Kidney (tissue), 14 donors: ENCODE results near the gene RHOT2. TPM values are rescaled to one million over a fixed set of nuclear protein-coding genes. Genes with fewer than 3 reads are reported as not detected.

Experiments used
- DNase-seq, 5 donors: peaks; one replicate each; pipeline ENCODE4 v3.0.0-alpha.2; 2013 to 2020
- FAIRE-seq: peaks from 2 replicates; lab custom pipeline; 2012; peaks lifted over from hg19 to GRCh38; lab: Jason Lieb, UNC
- H3K27ac ChIP-seq, 2 donors: one replicate each; pipeline ENCODE4 v1.7.0; 2013; ENCODE audit warnings: low read depth in 2 of 2, low read length in 2 of 2, inconsistent platforms in 1 of 2
- H3K27me3 ChIP-seq: one replicate; pipeline ENCODE4 v1.7.1; 2013; ENCODE audit warnings: low read length, inconsistent platforms; ENCODE audit not compliant: control insufficient read depth, insufficient read depth
- H3K36me3 ChIP-seq, 3 donors: one replicate each; pipeline versions ENCODE4 v1.7.0 to v1.7.1; 2013; ENCODE audit warnings: low read length in 3 of 3, control low read depth in 1 of 3, inconsistent platforms in 1 of 3; ENCODE audit not compliant: insufficient read depth in 3 of 3, control insufficient read depth in 2 of 3
- H3K4me1 ChIP-seq, 3 donors: one replicate each; pipeline versions ENCODE4 v1.7.0 to v1.7.1; 2013; ENCODE audit warnings: low read length in 3 of 3, inconsistent platforms in 1 of 3, low read depth in 1 of 3; ENCODE audit not compliant: control insufficient read depth in 2 of 3, insufficient read depth in 2 of 3
- H3K4me3 ChIP-seq, 3 donors: one replicate each; pipeline versions ENCODE4 v1.7.0 to v1.8.1; 2013; ENCODE audit warnings: low read length in 3 of 3, control low read depth in 1 of 3, inconsistent platforms in 1 of 3
- H3K9ac ChIP-seq, 3 donors: one replicate each; pipeline versions ENCODE4 v1.7.0 to v1.7.1; 2013; ENCODE audit warnings: low read length in 3 of 3, control low read depth in 1 of 3, inconsistent platforms in 1 of 3
- H3K9me3 ChIP-seq, 3 donors: one replicate each; pipeline versions ENCODE4 v1.7.0 to v1.7.1; 2013; ENCODE audit warnings: low read length in 3 of 3, control low read depth in 1 of 3, inconsistent platforms in 1 of 3; ENCODE audit not compliant: control insufficient read depth in 2 of 3, insufficient read depth in 1 of 3
- CTCF ChIP-seq: IDR thresholded peaks from 3 replicates; pipeline ENCODE4 v1.5.1; 2012; ENCODE audit warnings: mild to moderate bottlenecking, moderate library complexity, borderline replicate concordance; ENCODE audit not compliant: insufficient read depth; ENCODE audit errors: extremely low read depth
- intact Hi-C: fragments of 100-400 bp; cut with DNase I; formaldehyde crosslinking; loops from one replicate; pipeline ENCODE4 v1.11.1; 2022
- polyA plus RNA-seq: library from polyadenylated mRNA; stranded (reverse); fragments of 350-450 nt; fragmentation: Illumina TruSeq; extraction: RNeasy Lipid Tissue Mini Kit (QIAGEN cat#74804); gene quantifications from one replicate; pipeline ENCODE4 v1.2.3, GENCODE V29; 2014; ENCODE audit warnings: low read depth, low replicate concordance; ENCODE audit not compliant: insufficient read depth
- total RNA-seq: library from RNA; stranded (reverse); fragmentation: NEBNext Ultra II Directional; extraction: Animal tissue kit (Norgen Biotek cat#: 25700); gene quantifications from one replicate; pipeline ENCODE4 v1.2.1, GENCODE V29; 2021
- donor health status: control.
- donor health status: control.
- donor health status: control.
- donor health status: control.
- donor health status: control.
- donor health status: DM: yes; HTN: yes; CAD: no.
- donor health status: Normal renal cell carcinoma (clear cell type).

Gene RHOT2
- total and polyA plus RNA-seq, 2 donors from 2014 or later = 90.5 to 117 TPM

- no peak overlapping the region for H3K9ac ChIP-seq
- intact Hi-C loops = no loop called here
- H3K4me1 ChIP-seq = peaks cover 0 to 49% (median 12%) of the 10 kb centered on the region in 3 donors
- TF ChIP-seq CTCF = no peak
- FAIRE-seq (no peak), DNase-seq (no peak)
- H3K27ac ChIP-seq = no peak overlapping the region
- peaks cover 5 to 22% (median 8%) of the 10 kb centered on the region in 3 donors for H3K36me3 ChIP-seq
- no peaks in the 10 kb centered on the region for H3K27me3 ChIP-seq
- no peaks in the 10 kb centered on the region for H3K9me3 ChIP-seq
- no peak overlapping the region for H3K4me3 ChIP-seq
Measured at GRCh38 chr16:684961-685696, 17.2 kb downstream of the RHOT2 start.

- H3K36me3 ChIP-seq = peaks cover 5 to 22% (median 8%) of the 10 kb centered on the region in 3 donors
- H3K9ac ChIP-seq = no peak overlapping the region
- H3K4me3 ChIP-seq = no peak overlapping the region
- H3K9me3 ChIP-seq = no peaks in the 10 kb centered on the region
- FAIRE-seq = no peak
- H3K27me3 ChIP-seq = no peaks in the 10 kb centered on the region
- peaks cover 0 to 46% (median 12%) of the 10 kb centered on the region in 3 donors for H3K4me1 ChIP-seq
- intact Hi-C loops = no loop called here
- DNase-seq = no peak
- no peak for TF ChIP-seq CTCF
- no peak overlapping the region for H3K27ac ChIP-seq
Measured at GRCh38 chr16:685967-686366, 18.0 kb downstream of the RHOT2 start.

GRCh38 chr16:686459-687260, 18.7 kb downstream of the RHOT2 start:
- FAIRE-seq (no peak), DNase-seq (no peak)
- H3K9me3 ChIP-seq = no peaks in the 10 kb centered on the region
- intact Hi-C loops = no loop called here
- H3K36me3 ChIP-seq = peaks cover 5 to 18% (median 8%) of the 10 kb centered on the region in 3 donors
- H3K27ac ChIP-seq = no peak overlapping the region
- H3K9ac ChIP-seq = no peak overlapping the region
- TF ChIP-seq CTCF = no peak
- H3K27me3 ChIP-seq = no peaks in the 10 kb centered on the region
- no peak overlapping the region for H3K4me3 ChIP-seq
- peaks cover 0 to 39% (median 5%) of the 10 kb centered on the region in 3 donors for H3K4me1 ChIP-seq
